NCI-H146 treated with DMSO at 0.1 percent for 48 hours (cell line): Measurements from ENCODE around the gene EPHA10.

ENCODE experiments used
- DNase-seq: peaks from one replicate; lab custom pipeline; 2025; ENCODE audit not compliant: unreplicated experiment; lab: John Stamatoyannopoulos, UW

EPHA10 gene

GRCh38 chr1:37677143-37677439 is 87.8 kb downstream of the EPHA10 start:
- DNase-seq, result no peak

- no peak for DNase-seq
Measured at GRCh38 chr1:37676281-37677142, 88.4 kb downstream of the EPHA10 start.

- DNase-seq, result no peak
Measured at GRCh38 chr1:37673920-37674319, 91.0 kb downstream of the EPHA10 start.

GRCh38 chr1:37672136-37672870 is 92.6 kb downstream of the EPHA10 start:
- no peak for DNase-seq

GRCh38 chr1:37671261-37671660 is 93.7 kb downstream of the EPHA10 start:
- no peak for DNase-seq

GRCh38 chr1:37670133-37670532 is 94.8 kb downstream of the EPHA10 start:
- DNase-seq, result no peak

- no peak for DNase-seq
Measured at GRCh38 chr1:37667023-37667671, 97.8 kb downstream of the EPHA10 start.

- DNase-seq, result no peak
Measured at GRCh38 chr1:37666241-37666867, 98.6 kb downstream of the EPHA10 start.
